Activated T-cell treated with anti-CD3 and anti-CD28 coated beads for 24 hours (primary cell): ENCODE results near the gene OR10H5.
"Not testable (repeated sequence)": the region's sequence is repeated elsewhere in the genome, so short reads cannot be mapped to it uniquely, and the experiment has no call there.

Experiments used
- DNase-seq: peaks from one replicate; pipeline ENCODE4 v3.0.0-alpha.2; 2020; ENCODE audit warnings: low read depth

The OR10H5 gene

GRCh38 chr19:15812060-15812722 is 24.7 kb downstream of the OR10H5 start:
- no peak for DNase-seq

- DNase-seq, result no peak
These were observed 26.5 kb downstream of the OR10H5 start for GRCh38 chr19:15813916-15814315.

- no peak for DNase-seq
These were observed 27.8 kb downstream of the OR10H5 start, which contains the start of gene OR10H1 for GRCh38 chr19:15815306-15815705. OR10H1 (minus strand) TSS chr19:15815664; CDS start chr19:15808037, 7,627 bp downstream.

- DNase-seq, result no peak
These were observed 33.2 kb downstream of the OR10H5 start for GRCh38 chr19:15820646-15821045.

- DNase-seq, result no peak
These were observed 38.3 kb downstream of the OR10H5 start for GRCh38 chr19:15825753-15826152.

GRCh38 chr19:15828121-15828610 is 40.7 kb downstream of the OR10H5 start:
- no peak for DNase-seq

- DNase-seq, result not testable (repeated sequence)
These were observed 41.3 kb downstream of the OR10H5 start for GRCh38 chr19:15828611-15829305.

GRCh38 chr19:15829306-15829698 is 41.8 kb downstream of the OR10H5 start:
- no peak for DNase-seq

- DNase-seq, result no peak
These were observed 42.3 kb downstream of the OR10H5 start for GRCh38 chr19:15829786-15830185.

- no peak for DNase-seq
These were observed 44.2 kb downstream of the OR10H5 start for GRCh38 chr19:15831626-15832025.

- DNase-seq, result not testable (repeated sequence)
These were observed 46.8 kb downstream of the OR10H5 start for GRCh38 chr19:15834232-15834631.

GRCh38 chr19:15835565-15836329 is 48.3 kb downstream of the OR10H5 start:
- peak; percentile 44 for DNase-seq

GRCh38 chr19:15836330-15837220 is 49.1 kb downstream of the OR10H5 start:
- peak; percentile 93 for DNase-seq

- DNase-seq, result peak; percentile 15
These were observed 49.8 kb downstream of the OR10H5 start for GRCh38 chr19:15837221-15837731.

- no peak for DNase-seq
These were observed 50.9 kb downstream of the OR10H5 start for GRCh38 chr19:15838351-15838750.

GRCh38 chr19:15839888-15840287 is 52.4 kb downstream of the OR10H5 start:
- not testable (repeated sequence) for DNase-seq

- DNase-seq, result no peak
These were observed 53.4 kb downstream of the OR10H5 start for GRCh38 chr19:15840833-15841232.

GRCh38 chr19:15841875-15842569 is 54.6 kb downstream of the OR10H5 start:
- no peak for DNase-seq

- DNase-seq, result no peak
These were observed 55.9 kb downstream of the OR10H5 start for GRCh38 chr19:15843203-15843893.

GRCh38 chr19:15843894-15844222 is 56.4 kb downstream of the OR10H5 start:
- DNase-seq, result not testable (repeated sequence)
